H1 (cell line): ENCODE data around the gene KIF3B. TPM values are rescaled to one million over a fixed set of nuclear protein-coding genes. Genes with fewer than 3 reads are reported as not detected.
"Not testable (repeated sequence)": the region's sequence is repeated elsewhere in the genome, so short reads cannot be mapped to it uniquely, and the experiment has no call there.

Experiments
- CTCF ChIA-PET: fragments of 300-600 bp; sonication (Branson Sonifier 250); formaldehyde crosslinking; loops from one replicate; lab custom pipeline; 2021; ENCODE audit not compliant: partially characterized antibody; lab: Charles Lee
- POLR2A ChIA-PET: fragments of 300-600 bp; sonication (Branson Sonifier 250); formaldehyde crosslinking; loops from one replicate; lab custom pipeline; 2021; ENCODE audit warnings: inconsistent platforms; ENCODE audit not compliant: partially characterized antibody; lab: Charles Lee
- DNase-seq, 2 experiments: peaks; one replicate each; pipeline versions ENCODE4 v3.0.0 to v3.0.0-alpha.2; 2010 to 2022; ENCODE audit warnings: low spot score in 2 of 2, low read depth in 1 of 2, mixed read lengths in 1 of 2
- FAIRE-seq: peaks from 2 replicates; lab custom pipeline; 2011; peaks lifted over from hg19 to GRCh38; lab: Jason Lieb, UNC
- H2AFZ ChIP-seq: 2 replicates; pipeline ENCODE4 v1.8.1; 2012; ENCODE audit warnings: low read length, inconsistent platforms
- H2AK5ac ChIP-seq: 2 replicates; pipeline ENCODE4 v1.6.1; 2013; ENCODE audit warnings: low read depth, low read length
- H2BK120ac ChIP-seq: replicated peaks from 2 replicates; pipeline ENCODE3; 2013; ENCODE audit warnings: low read depth, low read length, inconsistent platforms
- H2BK12ac ChIP-seq: 2 replicates; pipeline ENCODE4 v1.6.1; 2013; ENCODE audit warnings: low read depth, low read length
- H2BK15ac ChIP-seq: 2 replicates; pipeline ENCODE4 v1.6.1; 2013; ENCODE audit warnings: low read length
- H2BK20ac ChIP-seq: 2 replicates; pipeline ENCODE4 v1.6.1; 2013; ENCODE audit warnings: low read length
- H2BK5ac ChIP-seq: 2 replicates; pipeline ENCODE4 v1.6.1; 2013; ENCODE audit warnings: low read depth, low read length
- H3K14ac ChIP-seq: 2 replicates; pipeline ENCODE4 v1.6.1; 2013; ENCODE audit warnings: inconsistent platforms; ENCODE audit not compliant: insufficient read length
- H3K18ac ChIP-seq: 2 replicates; pipeline ENCODE4 v1.6.1; 2013; ENCODE audit warnings: low read length; ENCODE audit errors: extremely low read depth
- H3K23ac ChIP-seq: 2 replicates; pipeline ENCODE4 v1.6.1; 2013; ENCODE audit warnings: inconsistent platforms; ENCODE audit not compliant: insufficient read length
- H3K23me2 ChIP-seq: 2 replicates; pipeline ENCODE4 v1.6.1; 2013; ENCODE audit warnings: low read depth, low read length
- H3K27ac ChIP-seq: 2 replicates; pipeline ENCODE4 v1.6.1; 2011; ENCODE audit warnings: low read depth, low read length, inconsistent platforms
- H3K27me3 ChIP-seq, 4 experiments: replicated peaks in 1 of 4; 1 replicate in 1 of 4; 2 replicates in 3 of 4; pipeline versions ENCODE4 v1.6.1 to v1.8.1; 2011 to 2013; ENCODE audit warnings: low read length in 3 of 4, mild to moderate bottlenecking in 3 of 4, inconsistent platforms in 2 of 4, mixed read lengths in 2 of 4, moderate library complexity in 1 of 4; ENCODE audit not compliant: control insufficient read depth in 3 of 4, insufficient read depth in 3 of 4; ENCODE audit errors: extremely low read depth in 1 of 4
- H3K36me3 ChIP-seq, 4 experiments: 2 replicates each; pipeline versions ENCODE4 v1.6.1 to v1.8.1; 2011 to 2013; ENCODE audit warnings: mild to moderate bottlenecking in 4 of 4, low read length in 3 of 4, moderate library complexity in 2 of 4, control low read depth in 1 of 4, inconsistent platforms in 1 of 4; ENCODE audit not compliant: insufficient read depth in 4 of 4, control insufficient read depth in 2 of 4
- H3K4ac ChIP-seq: replicated peaks from 2 replicates; pipeline ENCODE3; 2013; ENCODE audit warnings: low read length, low read depth, mixed read lengths, inconsistent platforms; ENCODE audit not compliant: insufficient read length
- H3K4me1 ChIP-seq, 4 experiments: replicated peaks in 1 of 4; 1 replicate in 1 of 4; 2 replicates in 3 of 4; pipeline versions ENCODE4 v1.6.1 to v1.8.1; 2011 to 2013; ENCODE audit warnings: low read length in 3 of 4, inconsistent platforms in 2 of 4, mixed read lengths in 1 of 4; ENCODE audit not compliant: insufficient read depth in 4 of 4, control insufficient read depth in 3 of 4
- H3K4me2 ChIP-seq, 2 experiments: 2 replicates each; pipeline versions ENCODE4 v1.6.1 to v1.8.1; 2011 to 2013; ENCODE audit warnings: low read depth in 2 of 2, low read length in 2 of 2, control low read depth in 1 of 2, inconsistent platforms in 1 of 2, mild to moderate bottlenecking in 1 of 2; ENCODE audit not compliant: insufficient read depth in 1 of 2
- H3K4me3 ChIP-seq, 4 experiments: fragments of 200-600, 300-600 bp in 1 of 4; sonication (generic), shearing (Covaris generic), sonication (Bioruptor Twin) in 1 of 4; 2 replicates each; pipeline versions ENCODE4 v1.5.1 to v1.8.1; 2011 to 2016; ENCODE audit warnings: low read length in 4 of 4, low read depth in 3 of 4, control low read depth in 2 of 4, inconsistent platforms in 2 of 4, mild to moderate bottlenecking in 2 of 4, mixed read lengths in 1 of 4, moderate library complexity in 1 of 4; ENCODE audit not compliant: insufficient read depth in 2 of 4; ENCODE audit errors: extremely low read depth in 1 of 4
- H3K56ac ChIP-seq: replicated peaks from 2 replicates; pipeline ENCODE3; 2013; ENCODE audit warnings: low read depth, mild to moderate bottlenecking, mixed read lengths, low read length, inconsistent platforms; ENCODE audit not compliant: insufficient read length
- H3K79me1 ChIP-seq: 2 replicates; pipeline ENCODE4 v1.6.1; 2013; ENCODE audit warnings: low read depth, low read length, control low read depth
- H3K79me2 ChIP-seq, 2 experiments: 2 replicates each; pipeline versions ENCODE4 v1.6.1 to v1.8.1; 2012 to 2013; ENCODE audit warnings: low read length in 2 of 2, mild to moderate bottlenecking in 2 of 2, inconsistent platforms in 1 of 2; ENCODE audit not compliant: insufficient read depth in 2 of 2, control insufficient read depth in 1 of 2
- H3K9ac ChIP-seq, 4 experiments: replicated peaks in 1 of 4; 1 replicate in 1 of 4; 2 replicates in 3 of 4; pipeline versions ENCODE4 v1.6.1 to v1.8.1; 2011 to 2013; ENCODE audit warnings: low read depth in 3 of 4, low read length in 3 of 4, control low read depth in 2 of 4, mild to moderate bottlenecking in 2 of 4, moderate library complexity in 2 of 4, inconsistent platforms in 1 of 4; ENCODE audit errors: extremely low read depth in 1 of 4
- H3K9me3 ChIP-seq, 2 experiments: 2 replicates each; pipeline versions ENCODE4 v1.6.1 to v1.8.1; 2012 to 2013; ENCODE audit warnings: mild to moderate bottlenecking in 2 of 2, moderate library complexity in 2 of 2, control low read depth in 1 of 2, inconsistent platforms in 1 of 2, low read depth in 1 of 2, low read length in 1 of 2, mixed read lengths in 1 of 2; ENCODE audit not compliant: insufficient read depth in 2 of 2
- H4K20me1 ChIP-seq, 2 experiments: replicated peaks in 1 of 2; 2 replicates each; pipeline versions ENCODE3 to v1.8.1; 2011 to 2013; ENCODE audit warnings: inconsistent platforms in 2 of 2, low read length in 2 of 2, mild to moderate bottlenecking in 1 of 2; ENCODE audit not compliant: insufficient read depth in 2 of 2, control insufficient read depth in 1 of 2
- H4K5ac ChIP-seq: 2 replicates; pipeline ENCODE4 v1.6.1; 2013; ENCODE audit warnings: low read length, low read depth, mixed read lengths, inconsistent platforms; ENCODE audit not compliant: insufficient read length
- H4K8ac ChIP-seq: 2 replicates; pipeline ENCODE4 v1.8.0; 2013; ENCODE audit warnings: mild to moderate bottlenecking, moderate library complexity, low read length, inconsistent platforms; ENCODE audit not compliant: insufficient read depth; ENCODE audit errors: extremely low read depth
- H4K91ac ChIP-seq: replicated peaks from 2 replicates; pipeline ENCODE3; 2013; ENCODE audit warnings: low read length, mixed read lengths, inconsistent platforms; ENCODE audit not compliant: insufficient read length
- WGBS, 2 experiments: shearing (Covaris generic) in 1 of 2; methylation state at CpG; one replicate each; pipeline versions ENCODE4 v1.1.6 to v1.1.7; 2013 to 2015; ENCODE audit warnings: low lambda C conversion rate in 2 of 2, mixed read lengths in 2 of 2, inconsistent platforms in 1 of 2, low coverage in 1 of 2, missing lambda C conversion rate in 1 of 2; ENCODE audit not compliant: insufficient replicate concordance in 2 of 2, insufficient coverage in 1 of 2, insufficient read length in 1 of 2; ENCODE audit errors: extremely low coverage in 1 of 2, missing lambda C conversion rate in 1 of 2; 5-methylcytosine and 5-hydroxymethylcytosine counted together
- polyA plus RNA-seq, 7 experiments: library from polyadenylated mRNA; depleted of rRNA in 3 of 7; stranded (reverse) in 5 of 7; unstranded in 2 of 7; fragments of >200 nt in 5 of 7; fragments of 200-250 nt in 2 of 7; gene quantifications; 1 replicate in 5 of 7; 2 replicates in 1 of 7; 4 replicates in 1 of 7; pipeline versions ENCODE4 v1.2.1 to v1.2.3, GENCODE V29; 2011 to 2013; ENCODE audit warnings: missing spikeins in 2 of 7, mixed read lengths in 2 of 7
- total RNA-seq: library from RNA; stranded (reverse); fragmentation: NEBNext Ultra II Directional; extraction: Animal tissue kit (Norgen Biotek cat#: 25700); gene quantifications from 2 replicates; pipeline ENCODE4 v1.2.1, GENCODE V29; 2021

The KIF3B gene
- total and polyA plus RNA-seq, 2 of the 8 experiments (the other 6 are each of a cell fraction or from before 2014, with no cell fraction given): 10.1 to 22.4 TPM

GRCh38 chr20:32260973-32261372 is 16.5 kb upstream of the KIF3B start:
- H3K4me1 ChIP-seq, H3K79me2 ChIP-seq, FAIRE-seq, H2BK5ac ChIP-seq, H3K56ac ChIP-seq, DNase-seq, H4K91ac ChIP-seq, H4K5ac ChIP-seq, H3K27me3 ChIP-seq, H3K14ac ChIP-seq, H3K4ac ChIP-seq, H3K4me3 ChIP-seq, H3K79me1 ChIP-seq, H4K20me1 ChIP-seq, H2BK15ac ChIP-seq, H2BK12ac ChIP-seq, POLR2A ChIA-PET, H2AK5ac ChIP-seq, H3K27ac ChIP-seq, H2AFZ ChIP-seq, H2BK120ac ChIP-seq, H3K18ac ChIP-seq, H4K8ac ChIP-seq, H3K23me2 ChIP-seq, H2BK20ac ChIP-seq, H3K4me2 ChIP-seq, H3K9ac ChIP-seq, H3K36me3 ChIP-seq, H3K23ac ChIP-seq: not testable (repeated sequence)
- peaks cover 4 to 23% of the 10 kb centered on the region in 2 experiments; a peak in 3 of 4 replicates for H3K9me3 ChIP-seq
- CTCF ChIA-PET: interaction anchor here (1.2 kb wide), 1 partner anchor 10 kb away, joined by 5 read pairs; no protein-coding TSS in a partner anchor
- 88% methylated on average over 10 of the region's 10 CpGs; no CpG with 5 or more reads in 1 of the 2 experiments for WGBS, 2 experiments
